Measurements from ENCODE around the gene CCDC32. TPM values are rescaled to one million over a fixed set of nuclear protein-coding genes. Genes with fewer than 3 reads are reported as not detected.

The CCDC32 gene
- polyA plus RNA-seq, 2 of the 4 experiments (the other 2 are of a cell fraction), result 9.7 to 27.0 TPM

DNA sequence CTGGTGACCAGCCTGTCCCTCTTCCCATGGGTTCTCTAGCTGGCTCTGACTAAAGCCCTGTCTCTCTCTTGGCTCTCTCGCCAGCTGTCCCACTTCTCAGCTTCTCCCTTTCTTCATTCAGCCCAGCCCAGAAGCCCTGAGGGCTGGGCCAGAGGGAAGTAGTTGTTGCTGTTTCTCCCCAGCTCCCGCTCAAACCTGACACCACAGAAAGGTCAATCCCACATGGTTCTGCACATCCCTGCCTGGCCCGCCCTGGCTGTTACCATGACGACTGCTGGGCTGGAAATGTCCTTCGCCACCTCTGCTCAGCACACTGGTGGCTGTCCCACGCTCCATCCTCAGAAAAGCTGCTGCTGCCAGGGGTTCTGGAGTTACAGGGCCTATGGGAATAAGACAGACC is 25.9 kb downstream of the CCDC32 start:
- CTCF ChIA-PET, result interaction anchor here (1.2 to 2.1 kb wide), 3 partner anchors 13 to 21 kb away, joined by 3 to 7 read pairs (median 4); no protein-coding TSS in a partner anchor

DNA sequence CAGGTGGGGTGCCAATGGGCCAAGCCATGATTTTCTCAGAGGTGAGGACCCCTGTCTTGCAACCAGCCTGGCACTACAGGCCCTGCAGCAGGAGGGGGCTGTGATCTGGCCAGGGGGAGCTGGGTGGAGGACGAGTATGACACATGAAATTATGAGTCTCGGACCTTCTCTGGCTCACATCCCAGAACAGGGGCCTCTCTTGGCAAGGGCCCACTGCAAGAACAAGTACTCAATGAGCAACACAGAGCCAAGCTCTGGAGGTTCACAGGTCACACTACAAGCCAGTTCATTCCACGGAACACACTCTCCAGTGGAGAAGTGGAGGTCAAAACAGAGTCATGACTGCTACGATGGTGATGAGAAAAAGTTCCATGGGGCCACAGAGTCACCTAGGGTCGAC is 28.3 kb downstream of the CCDC32 start:
- Histone ChIP-seq H3K4me1 (no peaks in the 10 kb centered on the region), H3K4me2 (no peak overlapping the region), H3K27ac (no peak overlapping the region), H3K9me3 (no peaks in the 10 kb centered on the region), H3K4me3 (no peak overlapping the region)
- FAIRE-seq (no peak), ATAC-seq (no peak), DNase-seq (ENCODE audit: low read depth in 1 of 2, low spot score in 1 of 2) (no peak)
- 68% methylated on average over 4 of the region's 5 CpGs for WGBS (ENCODE audit: missing lambda C conversion rate)
- CTCF ChIA-PET, result interaction anchor here (1.1 kb wide), 1 partner anchor 9 kb away, joined by 3 read pairs; no protein-coding TSS in a partner anchor
- TF ChIP-seq ZFP36 (IDR thresholded peaks at IDR 0.05; ENCODE audit: borderline replicate concordance, partially characterized antibody), result no peak
- TF ChIP-seq CHD2 (IDR thresholded peaks at IDR 0.05; ENCODE audit: low read length, partially characterized antibody), result no peak
- no peak for TF ChIP-seq NFE2L2 (conservative IDR thresholded peaks at IDR 0.05; ENCODE audit: low read length)
- no peak for TF ChIP-seq EHMT2 (IDR thresholded peaks at IDR 0.05; ENCODE audit: low read depth)
- TF ChIP-seq TP53 (CRISPR knock-in tag; IDR thresholded peaks at IDR 0.05), result no peak
- TF ChIP-seq RNF2 (IDR thresholded peaks at IDR 0.05; ENCODE audit: borderline replicate concordance, low read depth), result no peak
- TF ChIP-seq EP300 (IDR thresholded peaks at IDR 0.05), result no peak
- no peak for TF ChIP-seq TFCP2L1 (CRISPR knock-in tag; IDR thresholded peaks at IDR 0.05)
- TF ChIP-seq MAZ (IDR thresholded peaks at IDR 0.05; ENCODE audit: borderline replicate concordance, low read depth, low read length), result no peak
- TF ChIP-seq RCOR1 (IDR thresholded peaks at IDR 0.05; ENCODE audit: low read depth, low read length), result no peak
- no peak for TF ChIP-seq ZC3H11A (IDR thresholded peaks at IDR 0.05)
- TF ChIP-seq, protein P1, sequence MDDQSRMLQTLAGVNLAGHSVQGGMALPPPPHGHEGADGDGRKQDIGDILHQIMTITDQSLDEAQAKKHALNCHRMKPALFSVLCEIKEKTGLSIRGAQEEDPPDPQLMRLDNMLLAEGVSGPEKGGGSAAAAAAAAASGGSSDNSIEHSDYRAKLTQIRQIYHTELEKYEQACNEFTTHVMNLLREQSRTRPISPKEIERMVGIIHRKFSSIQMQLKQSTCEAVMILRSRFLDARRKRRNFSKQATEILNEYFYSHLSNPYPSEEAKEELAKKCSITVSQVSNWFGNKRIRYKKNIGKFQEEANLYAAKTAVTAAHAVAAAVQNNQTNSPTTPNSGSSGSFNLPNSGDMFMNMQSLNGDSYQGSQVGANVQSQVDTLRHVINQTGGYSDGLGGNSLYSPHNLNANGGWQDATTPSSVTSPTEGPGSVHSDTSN (IDR thresholded peaks at IDR 0.05), result no peak
- TF ChIP-seq, protein P2, sequence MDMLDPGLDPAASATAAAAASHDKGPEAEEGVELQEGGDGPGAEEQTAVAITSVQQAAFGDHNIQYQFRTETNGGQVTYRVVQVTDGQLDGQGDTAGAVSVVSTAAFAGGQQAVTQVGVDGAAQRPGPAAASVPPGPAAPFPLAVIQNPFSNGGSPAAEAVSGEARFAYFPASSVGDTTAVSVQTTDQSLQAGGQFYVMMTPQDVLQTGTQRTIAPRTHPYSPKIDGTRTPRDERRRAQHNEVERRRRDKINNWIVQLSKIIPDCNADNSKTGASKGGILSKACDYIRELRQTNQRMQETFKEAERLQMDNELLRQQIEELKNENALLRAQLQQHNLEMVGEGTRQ (IDR thresholded peaks at IDR 0.05), result no peak
- no peak for TF ChIP-seq HOXA7 (CRISPR knock-in tag; IDR thresholded peaks at IDR 0.05)
- no peak for TF ChIP-seq POLR2AphosphoS2 (conservative IDR thresholded peaks at IDR 0.05; ENCODE audit: low read length)
- TF ChIP-seq, protein P3, sequence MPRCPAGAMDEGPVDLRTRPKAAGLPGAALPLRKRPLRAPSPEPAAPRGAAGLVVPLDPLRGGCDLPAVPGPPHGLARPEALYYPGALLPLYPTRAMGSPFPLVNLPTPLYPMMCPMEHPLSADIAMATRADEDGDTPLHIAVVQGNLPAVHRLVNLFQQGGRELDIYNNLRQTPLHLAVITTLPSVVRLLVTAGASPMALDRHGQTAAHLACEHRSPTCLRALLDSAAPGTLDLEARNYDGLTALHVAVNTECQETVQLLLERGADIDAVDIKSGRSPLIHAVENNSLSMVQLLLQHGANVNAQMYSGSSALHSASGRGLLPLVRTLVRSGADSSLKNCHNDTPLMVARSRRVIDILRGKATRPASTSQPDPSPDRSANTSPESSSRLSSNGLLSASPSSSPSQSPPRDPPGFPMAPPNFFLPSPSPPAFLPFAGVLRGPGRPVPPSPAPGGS (IDR thresholded peaks at IDR 0.05), result no peak
- TF ChIP-seq KDM5A (IDR thresholded peaks at IDR 0.05), result no peak
- POLR2A ChIA-PET, result no interaction called here

More for the DNA sequence above, 25.9 kb downstream of the CCDC32 start:
- FAIRE-seq (no peak), ATAC-seq (no peak), DNase-seq (ENCODE audit: low read depth in 1 of 2, low spot score in 1 of 2) (no peak)
- WGBS (ENCODE audit: missing lambda C conversion rate), result 80% methylated on average over 6 of the region's 6 CpGs
- no peak overlapping the region for H3K4me2 ChIP-seq
- TF ChIP-seq, protein P4, sequence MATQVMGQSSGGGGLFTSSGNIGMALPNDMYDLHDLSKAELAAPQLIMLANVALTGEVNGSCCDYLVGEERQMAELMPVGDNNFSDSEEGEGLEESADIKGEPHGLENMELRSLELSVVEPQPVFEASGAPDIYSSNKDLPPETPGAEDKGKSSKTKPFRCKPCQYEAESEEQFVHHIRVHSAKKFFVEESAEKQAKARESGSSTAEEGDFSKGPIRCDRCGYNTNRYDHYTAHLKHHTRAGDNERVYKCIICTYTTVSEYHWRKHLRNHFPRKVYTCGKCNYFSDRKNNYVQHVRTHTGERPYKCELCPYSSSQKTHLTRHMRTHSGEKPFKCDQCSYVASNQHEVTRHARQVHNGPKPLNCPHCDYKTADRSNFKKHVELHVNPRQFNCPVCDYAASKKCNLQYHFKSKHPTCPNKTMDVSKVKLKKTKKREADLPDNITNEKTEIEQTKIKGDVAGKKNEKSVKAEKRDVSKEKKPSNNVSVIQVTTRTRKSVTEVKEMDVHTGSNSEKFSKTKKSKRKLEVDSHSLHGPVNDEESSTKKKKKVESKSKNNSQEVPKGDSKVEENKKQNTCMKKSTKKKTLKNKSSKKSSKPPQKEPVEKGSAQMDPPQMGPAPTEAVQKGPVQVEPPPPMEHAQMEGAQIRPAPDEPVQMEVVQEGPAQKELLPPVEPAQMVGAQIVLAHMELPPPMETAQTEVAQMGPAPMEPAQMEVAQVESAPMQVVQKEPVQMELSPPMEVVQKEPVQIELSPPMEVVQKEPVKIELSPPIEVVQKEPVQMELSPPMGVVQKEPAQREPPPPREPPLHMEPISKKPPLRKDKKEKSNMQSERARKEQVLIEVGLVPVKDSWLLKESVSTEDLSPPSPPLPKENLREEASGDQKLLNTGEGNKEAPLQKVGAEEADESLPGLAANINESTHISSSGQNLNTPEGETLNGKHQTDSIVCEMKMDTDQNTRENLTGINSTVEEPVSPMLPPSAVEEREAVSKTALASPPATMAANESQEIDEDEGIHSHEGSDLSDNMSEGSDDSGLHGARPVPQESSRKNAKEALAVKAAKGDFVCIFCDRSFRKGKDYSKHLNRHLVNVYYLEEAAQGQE (IDR thresholded peaks at IDR 0.05), result no peak
- no peak for TF ChIP-seq HOXA7 (CRISPR knock-in tag; IDR thresholded peaks at IDR 0.05)
- TF ChIP-seq CHD2 (IDR thresholded peaks at IDR 0.05; ENCODE audit: low read length, partially characterized antibody), result no peak
- TF ChIP-seq MYC (IDR thresholded peaks at IDR 0.05; ENCODE audit: borderline replicate concordance, low read length), result no peak
- TF ChIP-seq EP300 (IDR thresholded peaks at IDR 0.05), result no peak
- no peak for TF ChIP-seq RFX5 (IDR thresholded peaks at IDR 0.05)
- TF ChIP-seq, protein P3 (IDR thresholded peaks at IDR 0.05), result no peak
- no peak for TF ChIP-seq RCOR1 (IDR thresholded peaks at IDR 0.05; ENCODE audit: low read depth, low read length)
- no peak for TF ChIP-seq CBX2 (IDR thresholded peaks at IDR 0.05; ENCODE audit: borderline replicate concordance, low read depth)
- TF ChIP-seq RNF2 (IDR thresholded peaks at IDR 0.05; ENCODE audit: borderline replicate concordance, low read depth), result no peak
- TF ChIP-seq EHMT2 (IDR thresholded peaks at IDR 0.05; ENCODE audit: low read depth), result no peak
- H3K9me3 ChIP-seq, result no peaks in the 10 kb centered on the region
- POLR2A ChIA-PET, result no interaction called here
- no peak overlapping the region for H3K27ac ChIP-seq
- H3K4me3 ChIP-seq, result no peak overlapping the region
- no peaks in the 10 kb centered on the region for H3K4me1 ChIP-seq

Measured in A549 (cell line).